ES-I3 (cell line): Measurements from ENCODE around the gene ELMOD1.

Experiments
- H3K36me3 ChIP-seq: 2 replicates; pipeline ENCODE4 v1.6.1; 2013; ENCODE audit warnings: mild to moderate bottlenecking, low read length, control low read depth, moderate library complexity; ENCODE audit not compliant: insufficient read depth
- H3K4me1 ChIP-seq: 2 replicates; pipeline ENCODE4 v1.6.1; 2013; ENCODE audit warnings: mild to moderate bottlenecking, control low read depth, low read length; ENCODE audit not compliant: insufficient read depth
- H3K9ac ChIP-seq: 2 replicates; pipeline ENCODE4 v1.6.1; 2013; ENCODE audit warnings: low read depth, mild to moderate bottlenecking, low read length, moderate library complexity
- H3K9me3 ChIP-seq: 2 replicates; pipeline ENCODE4 v1.6.1; 2013; ENCODE audit warnings: mild to moderate bottlenecking, low read length, moderate library complexity; ENCODE audit not compliant: control insufficient read depth, insufficient read depth

Gene ELMOD1

DNA sequence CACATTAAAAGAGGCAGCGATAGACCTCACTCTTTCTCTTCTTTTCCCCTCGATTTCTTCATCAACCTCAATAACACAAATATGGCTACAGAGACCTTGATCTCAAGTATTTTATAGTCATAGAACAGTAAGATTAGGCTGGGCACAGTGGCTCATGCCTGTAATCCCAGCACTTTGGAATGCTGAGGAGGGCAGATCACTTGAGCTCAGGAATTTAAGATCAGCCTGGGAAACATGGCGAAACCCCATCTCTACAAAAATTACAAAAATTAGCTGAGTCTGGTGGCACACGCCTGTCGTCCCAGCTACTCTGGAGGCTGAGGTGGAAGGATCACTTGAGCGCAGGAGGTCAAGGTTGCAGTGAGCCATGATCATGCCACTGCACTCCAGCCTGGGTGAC lies 106.3 kb downstream of the ELMOD1 start:
- peaks cover 6% of the 10 kb centered on the region for H3K4me1 ChIP-seq
- no peaks in the 10 kb centered on the region for H3K36me3 ChIP-seq
- H3K9ac ChIP-seq = no peak overlapping the region
- no peaks in the 10 kb centered on the region for H3K9me3 ChIP-seq

DNA sequence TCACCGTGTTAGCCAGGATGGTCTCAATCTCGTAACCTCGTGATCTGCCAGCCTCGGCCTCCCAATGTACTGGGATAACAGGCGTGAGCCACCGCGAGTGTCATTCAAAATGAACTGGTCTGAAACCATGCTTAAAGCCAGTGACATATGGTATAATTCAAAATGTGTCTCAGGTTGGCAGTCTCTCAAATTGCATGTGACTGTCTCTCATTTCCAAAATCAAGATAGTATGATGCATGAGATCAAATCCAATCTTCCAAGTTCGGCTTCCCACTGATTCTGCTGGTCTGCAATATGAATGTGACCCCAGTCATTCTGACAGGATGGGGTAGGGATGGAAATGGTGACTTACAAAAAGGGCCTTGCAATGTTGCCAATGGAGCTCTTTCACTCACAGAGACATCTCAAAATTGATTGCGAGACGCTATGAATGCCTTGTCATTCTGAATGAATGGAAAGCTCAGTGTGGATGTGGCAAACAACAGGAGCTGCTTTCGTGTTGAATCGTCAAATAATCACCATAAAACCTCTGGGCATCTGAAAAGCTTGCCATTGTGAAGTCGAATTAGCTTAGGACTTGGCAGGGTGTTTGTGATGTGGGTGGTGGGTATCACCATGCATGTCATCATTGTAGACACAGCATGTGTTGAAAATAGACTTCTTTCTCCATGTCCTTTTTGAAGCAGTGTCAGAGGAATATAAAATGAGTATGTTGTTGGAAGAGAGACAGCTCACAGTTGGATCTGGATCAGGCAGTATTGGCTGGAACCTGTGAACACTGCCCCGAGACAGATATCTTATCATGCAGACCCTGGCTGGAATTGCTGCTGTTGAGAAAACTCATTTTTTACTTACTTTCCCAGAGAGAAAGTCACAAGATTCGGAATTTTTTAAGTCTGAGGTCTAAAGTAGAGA lies 108.7 kb downstream of the ELMOD1 start:
- H3K9me3 ChIP-seq = no peaks in the 10 kb centered on the region
- no peak overlapping the region for H3K9ac ChIP-seq
- H3K36me3 ChIP-seq = no peaks in the 10 kb centered on the region
- peaks cover 6% of the 10 kb centered on the region for H3K4me1 ChIP-seq

DNA sequence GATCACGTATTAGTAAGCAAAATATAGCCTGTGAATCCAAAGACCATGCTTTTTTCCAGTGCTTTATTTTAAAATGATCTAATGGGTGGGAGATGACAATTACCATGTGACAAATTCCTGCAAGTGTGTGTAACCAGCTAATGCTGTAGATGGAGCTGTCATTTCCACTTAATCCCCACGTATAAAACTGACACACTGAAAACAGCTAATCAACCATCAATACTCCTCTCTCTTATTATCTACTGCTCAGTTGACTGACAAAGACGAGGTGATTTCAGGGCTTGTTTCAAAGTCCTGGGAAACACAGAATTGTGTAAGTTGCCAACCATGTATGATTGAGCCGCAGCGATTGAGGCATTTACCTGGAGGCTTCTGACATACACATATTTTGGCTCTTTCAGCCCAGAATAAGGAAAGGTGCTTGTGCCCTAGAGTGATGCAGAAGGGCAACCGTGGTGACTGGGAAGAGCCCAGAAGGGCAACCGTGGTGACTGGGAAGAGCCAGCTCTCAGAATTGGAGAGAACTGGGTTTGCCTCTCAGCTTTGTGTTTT lies 111.2 kb downstream of the ELMOD1 start:
- Histone ChIP-seq H3K4me1 (no peaks in the 10 kb centered on the region; the same call in 1 of the 2 replicates), H3K9ac (no peak overlapping the region), H3K9me3 (no peaks in the 10 kb centered on the region), H3K36me3 (no peaks in the 10 kb centered on the region)

DNA sequence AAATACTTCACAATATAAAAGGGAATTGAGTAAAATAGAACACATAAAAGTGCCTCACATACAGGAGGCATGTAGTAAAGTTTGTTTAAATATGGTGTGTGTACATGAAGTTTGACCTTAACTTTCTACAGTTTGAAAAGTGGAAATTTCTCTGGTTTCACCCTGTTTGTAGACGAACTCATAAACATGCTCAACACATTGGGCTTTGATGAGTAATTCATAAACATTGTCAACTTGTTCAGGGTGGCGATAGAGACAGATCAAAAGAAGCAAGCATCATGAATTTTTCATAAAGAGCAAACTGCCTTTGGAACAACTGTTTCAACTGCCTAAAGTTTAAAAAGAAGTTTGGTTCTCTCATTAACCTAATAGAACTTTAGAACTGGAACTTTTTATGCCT lies 111.8 kb downstream of the ELMOD1 start:
- Histone ChIP-seq H3K9me3 (no peaks in the 10 kb centered on the region), H3K9ac (no peak overlapping the region), H3K4me1 (no peaks in the 10 kb centered on the region; the same call in 1 of the 2 replicates), H3K36me3 (no peaks in the 10 kb centered on the region)

DNA sequence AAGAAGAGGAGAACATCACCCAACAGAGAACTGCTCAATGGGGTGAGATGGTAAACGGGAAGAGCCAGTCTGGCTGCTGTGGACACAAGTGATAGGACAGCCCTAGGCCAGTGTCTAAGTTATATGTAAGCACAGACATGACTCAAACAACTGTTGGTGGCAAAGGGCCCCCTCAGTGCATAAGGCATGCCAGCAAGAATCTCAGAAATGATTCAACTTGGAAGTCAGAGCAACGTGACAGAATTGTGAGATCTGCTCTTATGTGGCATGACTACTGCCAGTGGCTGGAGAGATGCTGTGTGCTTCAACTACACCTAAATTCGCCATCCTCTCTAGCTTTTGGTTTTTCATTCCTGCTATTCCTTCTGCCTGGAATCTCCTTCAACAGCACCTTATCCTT lies 113.5 kb downstream of the ELMOD1 start:
- Histone ChIP-seq H3K9ac (no peak overlapping the region), H3K36me3 (no peaks in the 10 kb centered on the region), H3K9me3 (no peaks in the 10 kb centered on the region), H3K4me1 (no peaks in the 10 kb centered on the region; the same call in 1 of the 2 replicates)

DNA sequence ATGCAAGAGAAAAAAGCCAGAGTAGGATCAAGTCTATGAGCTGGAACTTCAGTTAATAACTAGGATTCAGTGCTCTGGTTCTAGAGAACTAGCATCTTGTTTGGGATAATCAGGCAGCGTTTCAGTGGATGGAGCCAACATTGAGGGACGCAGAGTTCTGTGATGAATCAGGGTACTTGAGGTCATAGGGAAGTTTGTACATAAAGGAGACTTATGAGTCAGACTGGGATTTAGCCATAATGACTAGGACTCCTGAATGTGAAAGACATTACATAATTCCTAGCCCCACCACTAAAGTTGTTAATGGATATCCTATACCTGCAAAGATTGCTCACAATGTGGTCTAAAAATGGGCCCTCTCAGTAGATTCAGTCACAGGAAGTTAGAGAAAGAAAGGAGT lies 114.1 kb downstream of the ELMOD1 start:
- Histone ChIP-seq H3K36me3 (no peaks in the 10 kb centered on the region), H3K9ac (no peak overlapping the region), H3K4me1 (no peaks in the 10 kb centered on the region; the same call in 1 of the 2 replicates), H3K9me3 (no peaks in the 10 kb centered on the region)

DNA sequence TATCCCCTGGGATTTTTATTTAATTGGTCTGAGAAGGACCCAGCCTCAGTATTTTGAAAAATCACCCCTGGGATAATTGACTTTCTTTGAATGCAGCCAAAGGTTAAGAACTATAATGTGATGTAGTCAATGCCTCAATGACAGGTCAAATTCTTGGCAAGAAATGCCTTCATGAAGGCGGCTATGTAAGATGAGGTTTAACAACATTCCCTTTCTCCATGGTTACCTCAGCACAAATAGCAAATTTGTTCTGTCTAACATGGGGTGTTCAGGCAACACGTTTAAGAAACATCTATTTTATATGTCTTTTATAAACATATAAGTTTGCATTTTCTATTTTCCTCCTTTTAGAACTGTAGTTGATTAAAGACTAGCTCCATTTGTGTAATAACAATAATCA lies 115.6 kb downstream of the ELMOD1 start:
- H3K9ac ChIP-seq = no peak overlapping the region
- no peaks in the 10 kb centered on the region for H3K9me3 ChIP-seq
- H3K4me1 ChIP-seq = no peaks in the 10 kb centered on the region; the same call in 1 of the 2 replicates
- H3K36me3 ChIP-seq = no peaks in the 10 kb centered on the region

DNA sequence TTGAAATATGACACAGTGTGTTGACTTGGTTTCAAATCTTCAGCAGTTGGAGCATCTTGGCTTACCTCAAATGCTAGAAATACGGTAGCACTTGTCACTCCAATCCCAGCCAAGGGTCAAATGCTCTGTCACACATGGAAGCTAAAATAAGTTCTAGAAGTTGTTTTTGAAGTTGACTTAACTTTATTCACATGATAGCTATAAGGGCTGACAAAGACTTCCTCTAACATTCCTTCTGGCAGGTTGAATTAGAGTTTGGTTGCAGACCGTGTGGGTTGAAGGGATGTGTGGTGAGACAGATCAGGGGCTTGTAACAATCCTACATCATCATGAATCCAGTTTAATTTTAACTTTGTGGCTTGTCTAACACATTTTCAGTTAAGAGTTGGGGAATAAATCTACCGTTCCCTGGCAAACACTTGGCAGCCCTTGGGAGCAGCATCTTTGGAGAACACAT lies 116.3 kb downstream of the ELMOD1 start:
- H3K9me3 ChIP-seq = no peaks in the 10 kb centered on the region
- H3K9ac ChIP-seq = no peak overlapping the region
- H3K36me3 ChIP-seq = no peaks in the 10 kb centered on the region
- H3K4me1 ChIP-seq = no peaks in the 10 kb centered on the region; the same call in 1 of the 2 replicates

DNA sequence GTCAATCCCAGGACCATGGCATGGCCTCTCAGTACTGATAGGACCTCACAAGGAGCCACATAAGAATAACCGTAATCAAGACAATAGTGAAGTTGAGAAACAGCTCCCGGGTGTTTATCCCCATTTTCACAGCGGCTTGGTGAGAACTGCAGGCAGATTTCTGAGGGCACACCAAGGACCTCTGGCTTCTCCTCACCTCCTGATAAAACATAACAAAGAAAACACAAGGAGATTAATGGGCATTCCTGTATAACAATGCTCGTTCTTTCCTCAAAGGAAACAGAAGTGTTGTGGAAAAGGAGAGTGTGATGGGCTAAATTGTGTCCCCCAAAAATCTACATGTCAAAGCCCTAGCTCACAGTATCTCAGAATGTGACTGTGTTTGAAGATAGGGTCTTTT lies 116.9 kb downstream of the ELMOD1 start:
- H3K9ac ChIP-seq = no peak overlapping the region

DNA sequence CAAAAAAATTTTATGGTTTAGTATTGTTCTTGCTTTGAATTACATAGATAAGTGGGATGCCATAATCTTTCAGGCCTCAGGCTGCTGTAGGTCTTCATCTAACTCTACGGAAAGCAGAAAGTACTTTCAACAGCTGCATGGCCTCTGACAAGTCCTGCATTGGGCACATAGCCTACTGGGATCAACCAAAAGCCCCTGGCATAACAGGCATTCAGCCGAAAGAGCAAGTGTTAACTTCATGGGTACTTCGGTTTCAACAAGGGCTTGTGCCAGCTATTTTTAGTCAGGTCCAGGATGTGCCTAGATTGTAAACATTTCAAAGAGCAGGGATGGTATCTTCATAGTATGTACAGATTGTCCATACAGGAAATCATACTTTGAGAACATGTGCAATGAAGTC lies 117.8 kb downstream of the ELMOD1 start:
- Histone ChIP-seq H3K9me3 (no peaks in the 10 kb centered on the region), H3K9ac (no peak overlapping the region), H3K4me1 (no peaks in the 10 kb centered on the region; the same call in 1 of the 2 replicates), H3K36me3 (no peaks in the 10 kb centered on the region)

More for the DNA sequence above, 116.9 kb downstream of the ELMOD1 start:
- Histone ChIP-seq H3K9me3 (no peaks in the 10 kb centered on the region), H3K36me3 (no peaks in the 10 kb centered on the region), H3K4me1 (no peaks in the 10 kb centered on the region; the same call in 1 of the 2 replicates)

DNA sequence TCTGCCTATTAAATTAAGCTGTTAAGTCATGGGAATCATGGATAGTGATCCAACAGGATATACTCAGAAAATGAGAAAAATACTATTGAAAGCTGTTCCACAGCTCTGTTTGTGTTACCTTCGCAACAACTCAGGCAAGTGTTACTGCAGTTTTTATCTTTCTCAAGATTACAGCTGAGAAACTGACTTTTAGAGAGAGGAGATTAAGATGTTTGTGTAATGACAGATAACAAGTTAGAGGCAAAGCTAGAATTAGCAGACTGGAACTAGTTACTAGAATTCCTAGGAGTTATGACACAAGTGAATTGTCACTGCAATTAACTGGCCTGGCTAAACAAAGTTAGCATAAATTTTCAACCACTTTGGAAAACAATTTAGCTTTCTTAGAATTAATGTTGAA lies 119.4 kb downstream of the ELMOD1 start:
- Histone ChIP-seq H3K9me3 (no peaks in the 10 kb centered on the region), H3K36me3 (no peaks in the 10 kb centered on the region), H3K9ac (no peak overlapping the region), H3K4me1 (no peaks in the 10 kb centered on the region; the same call in 1 of the 2 replicates)

DNA sequence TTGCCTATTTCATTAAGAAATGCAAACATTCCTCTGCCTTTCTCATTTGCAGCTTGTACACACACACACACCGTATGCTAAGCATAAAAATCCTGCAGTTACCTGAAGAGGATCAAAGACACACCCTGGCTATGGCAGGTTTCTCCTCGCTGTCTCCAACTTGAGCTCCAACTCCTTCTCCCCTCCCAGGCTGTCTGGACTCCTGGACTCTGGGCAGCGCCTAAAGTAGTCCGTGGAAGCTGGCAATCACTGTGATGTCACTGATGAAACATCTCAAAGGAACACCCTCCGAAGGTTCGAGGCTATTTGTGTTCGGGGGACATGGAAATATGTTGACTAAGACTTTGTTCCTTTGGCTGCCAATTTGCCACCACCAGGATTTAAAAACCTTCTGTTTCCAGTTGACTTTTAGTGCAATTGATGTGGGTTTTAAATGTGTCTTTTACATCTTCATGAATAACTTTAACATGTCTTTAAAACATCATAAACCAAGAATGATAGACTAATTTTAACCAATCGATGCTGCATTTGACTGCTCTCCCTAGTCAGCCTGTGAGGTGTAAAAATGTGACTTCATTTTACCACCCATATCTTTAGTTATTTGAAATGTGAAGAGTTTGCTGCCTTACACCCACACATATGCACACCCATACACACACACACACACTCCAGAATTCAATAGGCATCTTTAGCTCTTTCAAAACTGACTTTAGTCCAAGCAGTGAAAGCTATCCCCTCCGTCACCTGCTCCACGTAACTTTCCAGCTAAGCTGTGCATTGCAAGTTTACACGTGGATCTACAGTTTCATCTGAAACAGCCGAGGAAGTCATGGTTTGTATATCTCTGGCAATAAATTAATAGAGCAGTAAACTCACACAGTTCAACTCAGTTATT lies 121.2 kb downstream of the ELMOD1 start, which contains the start of gene SLN:
SLN (minus strand) TSS at position 196 of the 895 bp plus-strand sequence.
- Histone ChIP-seq H3K4me1 (no peaks in the 10 kb centered on the region), H3K9me3 (no peaks in the 10 kb centered on the region), H3K9ac (no peak within 1 kb of the TSS), H3K36me3 (no peaks in the 10 kb centered on the region)

DNA sequence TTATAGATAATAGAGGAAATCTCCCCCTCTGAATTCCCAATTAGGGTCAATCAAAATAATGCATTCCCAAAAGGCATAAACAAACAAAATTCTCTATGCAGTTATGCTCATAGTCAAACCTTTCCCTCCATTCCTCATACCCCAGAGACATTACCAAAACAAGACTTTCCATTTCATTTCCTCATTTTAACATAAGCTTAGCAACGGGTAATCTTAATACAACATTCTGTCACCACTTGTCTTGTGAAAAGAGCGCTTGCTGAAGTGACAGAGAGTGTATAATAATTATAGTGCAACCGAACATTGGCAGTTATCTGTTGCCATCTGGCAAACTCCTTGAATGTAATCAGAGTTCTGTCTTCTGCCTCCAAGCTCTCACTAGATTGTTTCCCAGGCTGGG lies 122.1 kb downstream of the ELMOD1 start:
- H3K9ac ChIP-seq = no peak overlapping the region
- no peaks in the 10 kb centered on the region for H3K36me3 ChIP-seq
- no peaks in the 10 kb centered on the region for H3K4me1 ChIP-seq
- H3K9me3 ChIP-seq = no peaks in the 10 kb centered on the region
